HG02759 (cell line): ENCODE measurements around the gene GLUD1.
"Not testable (repeated sequence)": the region's sequence is repeated elsewhere in the genome, so short reads cannot be mapped to it uniquely, and the experiment has no call there.

Source experiments
- ATAC-seq: cut with Tn5 transposase; IDR thresholded peaks from one replicate; pipeline ENCODE4 v1.9.1; 2021; ENCODE audit warnings: mild to moderate bottlenecking, moderate library complexity; ENCODE audit not compliant: unreplicated experiment

GLUD1 gene

DNA sequence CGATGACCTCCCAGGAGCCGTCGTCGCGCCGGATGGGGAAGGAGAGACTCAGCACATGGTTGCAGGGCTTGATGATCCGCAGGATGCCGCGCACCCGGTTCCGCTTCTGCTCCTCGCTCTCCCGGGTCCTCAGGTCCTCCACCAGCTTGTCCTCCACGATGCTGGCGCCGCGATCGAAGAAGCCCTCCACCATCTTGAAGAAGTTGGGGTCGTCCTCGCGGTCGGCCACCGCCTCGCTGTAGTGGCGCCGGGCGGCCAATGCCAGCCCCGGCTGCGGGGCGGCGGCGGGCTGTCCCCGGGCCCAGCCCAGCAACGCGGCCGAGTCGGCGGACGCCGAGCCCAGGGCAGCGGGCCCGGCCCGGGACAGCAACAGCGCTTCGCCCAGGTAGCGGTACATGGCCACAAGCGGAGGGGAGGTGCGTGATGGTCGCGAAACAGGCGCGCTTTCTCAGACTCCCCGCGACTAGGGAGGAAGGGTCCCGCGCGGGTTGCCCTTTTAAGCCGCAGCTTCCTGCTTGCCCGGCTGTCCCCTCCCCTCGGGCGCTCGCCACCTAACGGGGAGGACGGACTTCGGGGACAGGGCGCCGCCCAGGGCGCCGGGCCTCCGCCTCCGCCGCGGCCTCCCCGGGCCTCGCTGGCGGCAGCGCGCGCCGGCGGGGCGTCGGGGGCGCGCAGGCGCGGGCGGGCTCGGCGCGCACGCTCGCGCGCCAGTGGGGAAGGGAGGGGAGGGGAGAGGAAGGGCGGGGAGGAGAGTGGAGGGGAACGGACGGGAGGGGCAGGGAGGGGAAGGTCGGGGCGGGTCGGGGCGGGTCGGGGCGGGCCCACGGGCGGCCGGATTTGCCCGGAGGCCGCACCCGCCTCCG lies at the start of gene GLUD1, which contains the start of gene SHLD2:
Gene GLUD1, minus strand, starts transcription at position 471 of the 863 bp plus-strand sequence. Its CDS starts 74 bp downstream, at position 397.
Gene SHLD2, plus strand, starts transcription at position 834 of the 863 bp plus-strand sequence. CDS start 56,149 bp downstream, outside the sequence.
- ATAC-seq = peak; percentile 68

DNA sequence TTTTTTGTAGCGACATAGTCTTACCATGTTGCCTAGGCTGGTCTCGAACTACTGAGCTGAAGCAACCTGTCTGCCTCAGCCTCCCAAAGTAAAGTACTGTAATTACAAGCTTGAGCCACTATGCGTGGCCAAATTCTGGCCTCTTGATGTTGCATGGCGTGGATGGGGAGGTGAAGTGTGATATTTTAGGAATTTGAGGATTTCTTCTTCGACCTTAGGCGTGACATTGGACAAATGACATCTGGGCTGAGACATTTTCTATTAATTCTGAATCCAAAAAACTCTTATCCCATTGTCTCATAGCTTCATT lies 48.4 kb upstream of the GLUD1 start:
- ATAC-seq = not testable (repeated sequence)

DNA sequence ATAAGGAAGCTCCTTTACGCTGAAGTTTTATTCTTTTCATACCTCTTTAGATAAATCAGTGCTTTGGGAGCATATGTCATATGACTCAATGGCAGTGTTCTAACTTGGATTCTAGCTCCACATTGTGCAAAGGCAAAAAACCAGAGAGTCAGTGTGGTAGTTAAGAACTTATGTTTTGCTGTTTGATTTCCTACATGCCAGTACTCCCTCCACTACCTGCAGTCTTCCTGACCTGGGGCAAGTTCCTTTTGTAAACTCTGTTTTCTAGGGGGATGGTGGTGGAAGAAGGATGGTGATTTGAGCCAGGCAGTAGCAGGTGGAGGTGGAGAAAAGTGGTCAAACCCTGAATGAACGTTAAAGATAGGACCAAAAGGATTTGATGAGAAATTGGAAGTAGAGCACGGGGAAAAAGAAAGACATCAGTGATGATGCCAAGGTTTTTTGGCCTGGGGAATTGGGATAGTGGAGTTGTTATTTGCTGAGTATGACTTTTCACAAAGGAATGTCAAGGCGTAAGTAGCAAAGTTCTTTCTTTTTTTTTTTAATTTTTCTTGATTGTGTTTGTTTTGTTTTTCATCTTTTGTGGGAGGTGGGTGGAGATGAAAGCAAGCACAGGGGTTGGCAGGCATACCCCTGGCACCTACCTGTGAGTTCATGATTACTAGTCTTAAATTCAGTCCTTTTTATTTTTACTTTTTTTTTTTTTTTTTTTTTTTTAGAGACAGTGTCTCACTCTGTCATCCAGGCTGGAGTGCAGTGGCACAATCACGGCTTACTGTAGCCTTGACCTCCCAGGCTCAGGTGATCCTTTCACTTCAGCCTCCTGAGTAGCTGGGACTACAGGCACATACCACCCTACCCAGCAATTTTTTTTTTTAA lies 47.8 kb upstream of the GLUD1 start:
- not testable (repeated sequence) for ATAC-seq

- ATAC-seq = not testable (repeated sequence)
Observed at GRCh38 chr10:87137478-87137877, 42.8 kb upstream of the GLUD1 start.

DNA sequence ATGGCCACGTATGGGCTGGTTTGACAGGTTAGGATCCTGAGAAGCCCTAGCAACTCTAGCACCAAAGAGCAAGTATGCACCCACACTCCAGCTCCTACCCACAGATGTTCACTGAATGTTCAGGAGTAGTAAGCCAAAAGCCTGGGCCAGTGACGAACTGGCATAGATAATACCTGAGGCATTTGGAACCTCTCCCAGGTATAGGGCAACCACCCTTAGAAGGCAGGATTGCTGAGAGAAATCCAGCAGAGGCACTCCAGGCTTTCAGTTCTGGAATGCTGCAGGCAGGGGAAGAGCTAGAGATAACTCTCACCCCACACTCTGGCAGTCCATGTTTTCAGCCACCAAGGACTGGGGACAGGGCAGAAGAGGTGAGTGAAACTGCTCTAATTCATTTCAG lies 39.8 kb upstream of the GLUD1 start:
- not testable (repeated sequence) for ATAC-seq

- ATAC-seq = not testable (repeated sequence)
Observed at GRCh38 chr10:87133936-87134335, 39.3 kb upstream of the GLUD1 start.

- ATAC-seq = not testable (repeated sequence)
Observed at GRCh38 chr10:87132176-87132575, 37.5 kb upstream of the GLUD1 start.

GRCh38 chr10:87127607-87128156 lies 33.0 kb upstream of the GLUD1 start:
- not testable (repeated sequence) for ATAC-seq

- ATAC-seq = not testable (repeated sequence)
Observed at GRCh38 chr10:87127048-87127447, 32.4 kb upstream of the GLUD1 start.

DNA sequence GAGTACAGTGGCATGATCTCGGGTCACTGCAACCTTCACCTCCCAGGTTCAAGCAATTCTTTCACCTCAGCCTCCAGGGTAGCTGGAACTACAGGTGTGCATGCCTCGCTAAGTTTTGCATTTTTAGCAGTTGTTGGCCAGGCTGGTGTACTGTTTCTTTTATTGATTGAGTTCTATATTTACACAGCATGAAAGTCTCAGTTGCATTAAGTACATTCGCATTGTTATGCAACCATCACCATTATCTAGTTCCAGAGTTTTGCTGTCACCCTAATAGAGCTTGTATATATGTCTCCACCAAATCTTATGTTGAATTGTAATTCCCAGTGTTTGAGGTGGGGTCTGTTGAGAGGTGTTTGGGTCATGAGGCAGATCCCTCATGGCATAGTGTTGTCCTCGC lies 28.7 kb upstream of the GLUD1 start:
- not testable (repeated sequence) for ATAC-seq

DNA sequence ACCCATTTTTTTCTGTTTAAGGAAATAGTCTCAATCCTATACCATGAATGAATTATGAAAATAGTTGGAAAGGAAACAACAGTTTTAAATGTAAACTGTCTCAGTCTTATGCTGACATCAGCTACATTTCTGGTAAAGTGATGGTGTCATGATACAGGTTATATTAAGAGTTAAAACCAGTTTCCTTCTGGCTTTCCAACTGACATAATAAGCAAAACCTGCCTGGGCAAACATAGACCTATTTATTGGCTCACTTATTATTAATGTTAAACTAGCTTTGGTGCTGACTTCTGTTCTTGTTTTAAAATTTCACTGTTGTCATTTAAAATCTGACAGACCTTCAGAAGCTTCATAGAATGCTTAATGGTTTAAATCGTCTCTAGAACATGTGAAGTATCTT lies 24.4 kb upstream of the GLUD1 start:
- not testable (repeated sequence) for ATAC-seq

DNA sequence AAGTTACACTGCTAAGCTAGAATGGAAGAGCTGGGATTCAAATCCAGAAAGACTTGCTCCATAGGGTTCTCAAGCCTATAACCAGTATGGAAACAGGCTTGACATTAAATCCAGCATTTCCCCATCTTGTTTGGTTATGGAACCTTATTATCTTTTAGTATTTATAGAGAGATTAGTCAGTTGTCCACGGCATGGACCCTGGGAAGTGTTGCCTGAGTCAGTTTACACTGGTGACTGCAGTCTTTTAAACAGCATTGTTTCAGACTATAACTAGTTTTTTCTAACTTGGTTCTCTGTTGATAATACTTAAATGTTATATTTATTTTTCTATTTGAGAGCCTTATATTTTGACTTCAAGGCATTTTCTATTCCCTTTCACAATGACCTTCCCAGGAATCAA lies 23.5 kb upstream of the GLUD1 start:
- not testable (repeated sequence) for ATAC-seq

- ATAC-seq = no peak
Observed at GRCh38 chr10:87105446-87106124, 10.9 kb upstream of the GLUD1 start.

DNA sequence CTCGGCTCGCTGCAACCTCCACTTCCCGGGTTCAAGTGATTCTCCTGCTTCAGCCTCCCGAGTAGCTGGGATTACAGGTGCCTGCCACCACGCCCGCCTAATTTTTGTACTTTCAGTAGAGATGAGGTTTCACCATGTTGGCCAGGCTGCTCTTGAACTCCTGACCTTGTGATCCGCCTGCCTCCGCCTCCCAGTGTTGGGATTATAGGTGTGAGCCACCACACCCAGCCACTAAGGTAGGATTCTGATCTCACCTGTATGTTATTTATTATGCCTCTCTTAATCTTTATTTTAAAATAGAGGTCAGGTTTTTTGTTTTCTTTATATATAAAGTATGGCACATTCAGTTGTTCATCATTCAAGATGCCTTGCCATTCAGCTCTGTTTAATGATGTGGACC lies 10.1 kb upstream of the GLUD1 start:
- ATAC-seq = not testable (repeated sequence)

- ATAC-seq = no peak
Observed at GRCh38 chr10:87101996-87102395, 7.4 kb upstream of the GLUD1 start.

GRCh38 chr10:87095236-87095945 lies 748 bp upstream of the GLUD1 start:
- ATAC-seq = peak; percentile 62

DNA sequence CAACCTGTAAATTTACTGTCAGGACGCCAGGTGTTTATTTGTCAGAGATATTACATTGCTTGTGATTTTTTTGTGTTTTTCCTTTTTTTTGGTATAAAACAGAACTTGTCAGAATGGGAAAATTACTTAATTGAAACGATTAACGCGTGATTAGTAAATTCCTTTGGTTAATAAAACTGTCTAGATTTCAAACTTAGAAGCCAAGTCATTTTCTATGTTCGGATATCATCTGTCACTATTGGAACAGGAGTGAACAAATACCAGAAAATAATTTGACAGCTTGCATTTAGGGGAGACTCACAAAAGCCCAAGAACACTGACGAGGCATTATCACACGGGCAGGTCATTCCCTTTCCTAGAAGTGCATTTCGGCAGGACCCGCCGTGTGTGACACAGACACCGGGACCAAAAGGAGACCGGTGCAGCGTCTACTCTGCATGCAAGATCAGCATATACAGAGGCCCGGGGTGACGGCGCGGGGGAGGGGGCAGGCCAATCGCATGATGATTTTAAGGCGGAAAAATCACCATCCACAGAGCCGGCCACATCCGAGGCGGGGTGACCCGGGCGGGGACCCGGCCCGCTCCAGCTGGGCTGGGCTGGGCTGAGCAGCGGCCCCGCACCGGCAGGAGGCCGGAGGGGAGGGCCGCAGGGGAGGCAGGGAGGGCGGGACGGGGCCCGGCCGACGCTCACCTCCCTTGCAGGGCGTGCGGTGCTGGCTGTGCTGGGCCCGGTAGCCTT lies 841 bp downstream of the GLUD1 start:
- peak; percentile 26 for ATAC-seq

GRCh38 chr10:87092861-87093631 lies 1.6 kb downstream of the GLUD1 start:
- no peak for ATAC-seq
